GM19328 (cell line): ENCODE results near the gene RRBP1.
"Not testable (repeated sequence)": the region's sequence is repeated elsewhere in the genome, so short reads cannot be mapped to it uniquely, and the experiment has no call there.

Experiments used
- ATAC-seq: cut with Tn5 transposase; IDR thresholded peaks from one replicate; pipeline ENCODE4 v1.9.1; 2021; ENCODE audit warnings: mild to moderate bottlenecking, moderate library complexity; ENCODE audit not compliant: unreplicated experiment

Gene RRBP1

GRCh38 chr20:17662333-17663039, 19.6 kb downstream of the RRBP1 start:
- no peak for ATAC-seq

- ATAC-seq: no peak
Measured at GRCh38 chr20:17661121-17661744, 20.8 kb downstream of the RRBP1 start.

- ATAC-seq: no peak
Measured at GRCh38 chr20:17660667-17661066, 21.4 kb downstream of the RRBP1 start.

- ATAC-seq: no peak
Measured at GRCh38 chr20:17659801-17660200, 22.2 kb downstream of the RRBP1 start.

GRCh38 chr20:17659344-17659743, 22.7 kb downstream of the RRBP1 start:
- not testable (repeated sequence) for ATAC-seq

- no peak for ATAC-seq
Measured at GRCh38 chr20:17658648-17658993, 23.4 kb downstream of the RRBP1 start.

GRCh38 chr20:17657898-17658647, 24.0 kb downstream of the RRBP1 start:
- no peak for ATAC-seq

- no peak for ATAC-seq
Measured at GRCh38 chr20:17657079-17657825, 24.8 kb downstream of the RRBP1 start.

- ATAC-seq: no peak
Measured at GRCh38 chr20:17655865-17656479, 26.1 kb downstream of the RRBP1 start.

- ATAC-seq: no peak
Measured at GRCh38 chr20:17655286-17655651, 26.8 kb downstream of the RRBP1 start.

- no peak for ATAC-seq
Measured at GRCh38 chr20:17654649-17655285, 27.3 kb downstream of the RRBP1 start.

- ATAC-seq: no peak
Measured at GRCh38 chr20:17653835-17654648, 28.0 kb downstream of the RRBP1 start.

GRCh38 chr20:17652411-17652810, 29.6 kb downstream of the RRBP1 start:
- no peak for ATAC-seq

GRCh38 chr20:17651760-17652388, 30.2 kb downstream of the RRBP1 start:
- ATAC-seq: no peak

GRCh38 chr20:17651129-17651759, 30.8 kb downstream of the RRBP1 start:
- no peak for ATAC-seq

- ATAC-seq: no peak
Measured at GRCh38 chr20:17650301-17651128, 31.5 kb downstream of the RRBP1 start.

GRCh38 chr20:17648791-17649730, 33.0 kb downstream of the RRBP1 start:
- ATAC-seq: no peak
